GM18505 (cell line): ENCODE data around the gene CLDN7.

Experiments
- ATAC-seq: cut with Tn5 transposase; IDR thresholded peaks from one replicate; pipeline ENCODE4 v1.9.1; 2021; ENCODE audit not compliant: unreplicated experiment
- POLR2A ChIP-seq: IDR thresholded peaks from 4 replicates; pipeline ENCODE4 v1.6.1; 2011; ENCODE audit warnings: borderline replicate concordance; ENCODE audit not compliant: insufficient read depth, insufficient read length; ENCODE audit errors: extremely low read depth

The CLDN7 gene

DNA sequence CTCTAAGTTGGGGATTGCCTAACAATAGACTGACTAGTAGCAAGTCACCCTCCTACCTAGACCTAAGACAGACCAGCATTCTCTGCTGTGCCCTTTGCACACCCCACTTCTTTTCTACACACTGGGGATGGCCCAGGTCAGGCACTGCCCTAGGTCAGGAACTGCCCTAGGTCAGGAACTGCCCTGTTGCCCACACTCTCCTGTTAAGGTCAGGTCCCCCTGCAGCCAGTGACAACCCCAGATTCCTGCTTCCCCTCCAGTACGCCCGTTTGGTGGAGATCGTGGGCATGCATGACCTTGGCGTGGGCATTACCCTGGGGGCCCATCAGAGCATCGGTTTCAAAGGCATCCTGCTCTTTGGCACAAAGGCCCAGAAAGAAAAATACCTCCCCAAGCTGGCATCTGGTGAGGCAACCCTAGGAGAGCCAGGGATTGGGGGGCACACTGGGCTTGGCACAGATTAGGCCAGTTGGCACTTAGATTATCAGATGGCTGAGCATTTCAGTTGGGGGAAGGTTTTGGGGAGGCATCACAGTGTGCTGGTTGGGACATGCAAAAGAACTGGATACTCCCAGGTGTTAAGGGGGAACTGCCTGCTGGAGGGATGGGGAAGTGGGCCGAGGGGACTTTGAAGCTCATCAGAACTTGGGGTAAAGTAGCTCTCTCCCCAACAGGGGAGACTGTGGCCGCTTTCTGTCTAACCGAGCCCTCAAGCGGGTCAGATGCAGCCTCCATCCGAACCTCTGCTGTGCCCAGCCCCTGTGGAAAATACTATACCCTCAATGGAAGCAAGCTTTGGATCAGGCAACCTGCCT is 40.8 kb downstream of the CLDN7 start:
- ATAC-seq, result no peak
- peak; percentile 17 for TF ChIP-seq POLR2A

DNA sequence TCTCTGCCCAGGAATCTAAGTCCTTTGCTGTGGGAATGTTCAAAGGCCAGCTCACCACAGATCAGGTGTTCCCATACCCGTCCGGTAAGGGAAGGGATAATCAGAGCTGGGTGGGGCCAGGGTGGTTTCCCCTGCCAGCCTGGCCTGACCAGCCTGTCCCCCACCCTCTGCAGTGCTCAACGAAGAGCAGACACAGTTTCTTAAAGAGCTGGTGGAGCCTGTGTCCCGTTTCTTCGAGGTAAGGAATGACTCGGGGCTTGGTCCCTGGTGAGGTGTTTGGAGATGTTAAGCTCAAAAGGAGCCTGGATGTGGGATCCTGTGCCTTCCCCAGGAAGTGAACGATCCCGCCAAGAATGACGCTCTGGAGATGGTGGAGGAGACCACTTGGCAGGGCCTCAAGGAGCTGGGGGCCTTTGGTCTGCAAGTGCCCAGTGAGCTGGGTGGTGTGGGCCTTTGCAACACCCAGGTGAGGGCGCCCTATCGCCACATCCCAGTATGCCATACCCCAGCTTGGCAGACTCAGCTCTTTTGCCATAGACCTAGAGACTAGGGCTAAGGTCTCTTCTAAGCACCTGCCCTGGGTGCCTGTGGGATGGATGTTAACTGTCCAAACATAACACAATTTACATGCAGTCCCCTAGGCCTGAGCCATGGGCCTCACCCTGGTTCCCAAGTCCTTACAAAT is 41.5 kb downstream of the CLDN7 start:
- ATAC-seq, result no peak
- peak; percentile 15 for TF ChIP-seq POLR2A

DNA sequence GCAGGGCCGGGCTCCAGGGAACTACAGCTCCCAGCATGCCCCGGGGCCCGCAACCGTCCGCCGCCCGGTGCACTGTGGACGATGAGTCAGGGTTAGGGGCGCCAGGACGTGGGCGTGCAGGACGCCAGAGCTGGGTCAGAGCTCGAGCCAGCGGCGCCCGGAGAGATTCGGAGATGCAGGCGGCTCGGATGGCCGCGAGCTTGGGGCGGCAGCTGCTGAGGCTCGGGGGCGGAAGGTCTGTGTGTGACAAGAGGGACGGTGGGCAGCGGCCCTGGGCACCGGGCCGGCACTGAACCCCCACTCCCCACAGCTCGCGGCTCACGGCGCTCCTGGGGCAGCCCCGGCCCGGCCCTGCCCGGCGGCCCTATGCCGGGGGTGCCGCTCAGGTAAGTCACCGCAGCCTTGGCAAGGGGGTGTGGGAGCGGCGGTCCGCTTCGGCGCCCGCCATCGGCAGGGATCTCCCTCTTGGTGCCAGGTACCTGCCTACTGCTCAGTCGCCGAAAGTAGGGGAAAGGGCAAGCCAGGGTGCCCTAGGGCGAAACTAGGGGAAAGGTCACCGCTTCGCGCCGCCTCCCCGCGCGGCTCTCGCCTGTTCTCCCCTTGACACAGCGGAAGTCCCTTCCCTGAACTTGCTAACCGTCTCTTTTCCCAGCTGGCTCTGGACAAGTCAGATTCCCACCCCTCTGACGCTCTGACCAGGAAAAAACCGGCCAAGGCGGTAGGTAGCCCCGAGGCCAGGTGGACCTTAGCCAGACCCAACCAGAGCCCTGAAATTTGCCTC is 42.3 kb downstream of the CLDN7 start, which contains the start of the genes ACADVL and DLG4:
Gene ACADVL, plus strand, starts transcription at position 127 of the 781 bp plus-strand sequence. Its CDS starts 47 bp downstream, at position 174.
Gene DLG4, minus strand, starts transcription at position 25 of the 781 bp plus-strand sequence.
- peak; percentile 68 for TF ChIP-seq POLR2A
- ATAC-seq, result no peak

DNA sequence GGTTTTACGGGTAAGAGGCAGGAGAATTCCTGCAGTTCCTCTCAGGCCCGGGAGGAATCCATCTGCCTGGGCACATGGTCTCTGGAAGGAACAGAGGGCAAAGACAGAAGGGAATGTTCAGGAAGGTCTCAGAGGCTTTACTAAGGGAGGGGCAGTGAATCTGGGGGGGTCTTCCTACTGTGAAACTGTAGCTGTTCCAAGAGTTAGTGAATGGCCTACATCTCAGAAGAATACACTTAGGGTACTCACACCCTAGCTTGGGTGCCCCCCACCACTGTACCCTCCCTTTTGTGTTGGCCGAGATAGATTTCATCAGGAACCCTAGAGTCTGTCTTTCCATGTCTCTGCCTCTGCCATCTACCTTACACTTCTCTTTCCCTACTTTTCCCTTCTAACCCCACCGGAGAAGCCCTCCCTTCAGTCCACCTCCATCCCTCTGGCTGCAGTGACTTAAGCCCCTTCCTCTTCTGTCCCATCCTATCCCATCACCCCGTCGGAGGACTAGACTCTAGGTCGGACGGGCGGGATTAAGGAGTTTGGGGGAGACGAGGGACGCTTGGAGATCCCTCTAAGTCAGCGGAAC is 43.0 kb downstream of the CLDN7 start:
- TF ChIP-seq POLR2A, result no peak
- no peak for ATAC-seq

DNA sequence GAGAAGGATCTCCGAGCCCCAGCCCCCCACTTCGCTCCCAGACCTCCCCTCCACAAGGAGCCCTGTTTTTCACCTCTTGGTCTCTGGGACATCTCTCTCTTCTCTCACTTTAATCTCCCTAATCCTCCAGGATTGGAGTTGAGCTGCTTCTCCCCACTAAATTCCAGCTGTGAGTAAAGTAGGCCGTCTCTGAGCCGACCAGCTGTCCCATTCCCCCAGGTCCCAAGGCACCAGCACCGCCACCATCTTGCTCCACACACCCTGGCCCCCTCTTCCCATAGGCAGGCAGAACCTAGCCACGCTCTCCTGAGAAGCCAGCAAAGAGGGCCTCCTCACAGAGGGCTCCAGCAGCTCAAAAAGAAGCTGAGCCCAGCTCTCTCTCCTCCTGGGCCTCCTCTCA is 43.5 kb downstream of the CLDN7 start:
- no peak for TF ChIP-seq POLR2A
- ATAC-seq, result no peak

DNA sequence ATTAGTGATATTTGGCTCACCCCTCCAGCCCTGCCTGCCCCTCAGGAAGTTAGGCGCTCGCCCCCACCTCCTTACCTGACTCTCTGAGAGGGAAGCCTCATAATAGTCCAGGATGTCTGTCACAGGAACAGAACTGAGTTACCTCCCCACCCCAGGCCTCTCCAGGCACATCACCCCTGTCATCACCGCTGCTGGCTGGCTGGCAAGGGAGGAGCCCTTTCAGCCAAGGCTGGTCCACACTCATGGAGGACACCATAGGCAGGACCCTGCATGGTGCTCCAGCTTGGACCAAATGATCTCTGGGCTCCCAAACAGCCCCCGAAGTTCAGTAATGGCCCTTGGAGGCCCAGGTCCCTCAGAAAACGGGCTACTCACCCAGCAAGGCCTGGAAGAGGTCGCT is 44.1 kb downstream of the CLDN7 start:
- ATAC-seq, result no peak
- no peak for TF ChIP-seq POLR2A

DNA sequence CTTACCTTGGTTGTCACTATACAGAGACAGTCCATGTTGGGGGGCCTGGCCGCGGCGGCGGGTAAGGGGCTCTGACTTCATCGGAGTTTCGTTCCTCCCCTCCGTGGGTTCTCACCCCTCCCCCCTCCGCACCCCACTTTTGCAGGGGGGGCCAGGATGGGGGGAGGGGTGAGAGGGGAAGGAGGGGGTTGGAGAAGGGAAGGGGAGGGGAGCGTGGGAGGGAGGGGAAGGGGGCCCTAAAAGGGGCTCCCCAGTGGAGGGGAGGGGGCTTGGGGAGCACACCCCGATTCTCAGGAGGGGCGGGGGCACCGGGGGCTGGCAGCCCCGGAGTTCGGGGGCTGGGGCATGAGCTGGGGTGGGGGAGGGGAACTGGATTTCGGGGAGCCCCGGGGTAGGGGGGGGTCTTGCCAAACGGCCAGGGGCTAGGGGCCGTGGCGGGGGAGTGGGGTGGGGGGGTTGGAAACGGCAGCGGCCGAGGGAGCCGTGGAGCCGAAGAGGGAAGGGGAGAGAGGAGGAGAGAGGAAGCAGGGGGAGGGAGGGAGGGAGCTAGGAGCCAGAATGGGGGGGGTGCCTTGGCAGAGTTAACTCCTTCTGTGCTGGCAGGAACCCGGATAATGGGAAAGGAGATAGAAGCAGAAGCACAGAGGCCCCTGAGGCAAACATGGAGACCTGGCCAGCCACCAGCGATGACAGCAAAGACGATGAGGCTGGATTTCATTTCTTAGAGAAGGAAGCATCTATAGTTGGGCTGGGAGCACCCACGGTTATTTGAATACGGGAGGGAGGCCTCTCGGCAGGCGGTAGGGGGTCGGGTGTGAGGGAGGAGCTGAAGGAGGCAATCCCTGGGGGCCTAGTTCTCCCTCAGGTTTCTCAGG is 44.9 kb downstream of the CLDN7 start:
- ATAC-seq, result no peak
- no peak for TF ChIP-seq POLR2A

DNA sequence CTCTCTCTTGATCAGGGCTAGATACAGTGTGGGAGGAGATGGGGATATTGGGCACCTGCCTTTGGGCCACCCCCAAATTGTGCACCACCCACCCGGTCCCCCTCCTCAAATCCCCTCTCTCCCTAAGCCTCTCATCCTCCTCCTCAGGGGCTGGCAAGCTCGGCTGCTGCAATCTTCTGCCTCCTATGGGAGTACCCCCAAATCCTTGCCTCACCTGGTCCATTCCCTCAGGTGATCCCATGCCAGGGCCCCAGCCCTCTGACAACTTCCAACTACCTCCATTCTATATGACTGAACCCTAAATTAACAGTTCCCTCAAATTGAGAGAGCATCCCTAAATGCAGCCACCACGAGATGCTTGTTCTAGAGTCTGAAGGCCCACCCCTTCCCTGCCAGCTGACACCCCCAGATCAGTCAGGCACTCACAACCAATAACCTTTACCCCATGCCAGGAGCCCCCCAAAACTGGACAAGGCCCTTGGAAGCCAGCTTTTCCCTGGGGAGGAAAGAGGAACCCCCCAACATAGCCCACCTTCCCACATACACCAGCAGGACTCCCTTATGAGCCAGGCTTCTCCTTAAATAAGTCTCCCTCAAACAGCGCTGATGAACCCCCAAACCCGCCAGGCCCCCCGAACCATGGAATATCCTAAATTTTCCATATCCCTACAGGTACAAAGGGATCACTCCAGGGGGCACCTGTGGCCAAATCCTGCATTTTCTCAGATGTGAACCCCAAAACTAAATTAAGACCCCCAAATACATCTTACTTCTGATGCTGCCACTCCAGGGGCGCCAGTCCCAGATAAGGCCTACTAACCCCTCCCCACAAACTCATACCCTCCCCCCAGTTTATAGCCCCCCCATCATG is 45.8 kb downstream of the CLDN7 start:
- ATAC-seq, result no peak
- TF ChIP-seq POLR2A, result no peak

DNA sequence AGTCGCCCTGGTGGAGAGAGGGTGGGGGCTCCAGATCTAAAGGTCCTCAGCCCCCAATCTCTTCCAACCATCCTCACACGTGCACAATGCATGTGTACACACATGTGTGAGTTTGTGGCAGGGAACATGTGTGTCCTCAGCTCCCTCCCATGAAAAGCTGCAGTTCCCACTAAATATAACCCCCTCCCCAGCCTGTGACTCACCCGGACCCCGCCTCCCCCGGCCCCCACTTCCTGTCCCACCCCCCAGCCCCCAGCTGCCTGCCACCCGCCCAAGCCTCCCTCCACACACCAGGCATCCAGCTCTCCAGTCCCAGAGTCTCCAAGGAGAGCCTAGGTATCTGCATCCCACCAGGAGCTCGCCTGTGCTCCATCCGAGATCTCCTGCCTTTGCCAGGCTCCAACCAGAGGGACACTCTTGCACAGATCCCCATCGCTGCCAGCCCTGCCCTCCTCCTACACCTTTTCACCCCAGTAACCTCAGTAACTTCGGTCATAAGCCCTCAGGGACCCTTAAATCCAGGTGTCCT is 46.6 kb downstream of the CLDN7 start:
- ATAC-seq, result no peak
- no peak for TF ChIP-seq POLR2A

DNA sequence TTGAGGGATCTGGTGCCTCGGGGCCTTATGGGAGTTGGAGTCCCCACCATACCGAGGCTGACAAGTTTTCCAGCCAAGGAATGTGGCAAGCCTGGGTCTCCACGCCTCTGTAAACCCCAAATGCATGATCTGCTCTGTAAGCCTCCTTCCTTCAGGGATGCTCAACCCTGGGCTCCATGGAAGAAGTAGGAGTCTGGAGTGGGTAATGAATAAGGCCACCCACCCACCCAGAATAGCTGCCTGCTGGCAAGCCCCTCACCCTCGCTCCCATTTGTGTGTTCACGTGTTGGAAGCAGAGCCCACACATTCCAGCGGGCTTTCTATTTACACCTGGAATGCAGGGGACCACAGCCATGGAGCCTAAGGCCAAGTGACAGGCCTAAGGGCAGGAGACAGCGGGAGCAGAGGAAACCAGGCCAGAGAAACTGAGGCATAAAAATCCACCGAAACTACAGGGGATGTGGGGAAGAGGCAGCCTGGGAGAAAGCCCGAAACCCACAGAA is 47.1 kb downstream of the CLDN7 start:
- TF ChIP-seq POLR2A, result no peak
- ATAC-seq, result no peak
